Left ventricle myocardium inferior (tissue), 1 donor: Measurements from ENCODE around the gene SLC9A8. TPM values are rescaled to one million over a fixed set of nuclear protein-coding genes. Genes with fewer than 3 reads are reported as not detected.
"Not testable (repeated sequence)": the region's sequence is repeated elsewhere in the genome, so short reads cannot be mapped to it uniquely, and the experiment has no call there.

Source experiments
- DNase-seq: peaks from one replicate; pipeline ENCODE4 v3.0.0-alpha.2; 2020
- H3K27ac ChIP-seq: fragments of 200-600 bp; replicated peaks from 2 replicates; pipeline ENCODE4 v1.8.0; 2021
- H3K27me3 ChIP-seq: fragments of 200-600 bp; 2 replicates; pipeline ENCODE4 v1.8.0; 2021; ENCODE audit warnings: low read depth
- H3K36me3 ChIP-seq: fragments of 200-600 bp; 2 replicates; pipeline ENCODE4 v1.8.0; 2021
- H3K4me1 ChIP-seq: fragments of 200-600 bp; 2 replicates; pipeline ENCODE4 v1.8.0; 2021
- H3K4me3 ChIP-seq: fragments of 200-600 bp; 2 replicates; pipeline ENCODE4 v1.8.0; 2021; ENCODE audit warnings: mild to moderate bottlenecking, moderate library complexity
- H3K9me3 ChIP-seq: fragments of 200-600 bp; replicated peaks from 2 replicates; pipeline ENCODE4 v1.8.0; 2021
- CTCF ChIP-seq: fragments of 200-600 bp; IDR thresholded peaks from 2 replicates; pipeline ENCODE4 v1.8.0; 2021; ENCODE audit warnings: antibody characterized with exemption, mild to moderate bottlenecking, borderline replicate concordance
- intact Hi-C: fragments of 100-400 bp; cut with micrococcal nuclease; formaldehyde crosslinking; loops from one replicate; pipeline ENCODE4 v1.11.0; 2022
- total RNA-seq: library from RNA; stranded (reverse); fragmentation: NEBNext Ultra II Directional; extraction: Animal tissue kit (Norgen Biotek cat#: 25700); gene quantifications from one replicate; pipeline ENCODE4 v1.2.1, GENCODE V29; 2021
- donor health status: DM: no; HTN: yes; CAD: no; lungs with severe emphysema.

The SLC9A8 gene
- total RNA-seq, 1 donor from 2014 or later = 4.6 TPM

- H3K4me3 ChIP-seq = peak overlapping the region; percentile 50
- peak overlapping the region; percentile 78 for H3K27ac ChIP-seq
- peaks cover 54% of the 10 kb centered on the region for H3K4me1 ChIP-seq
- no peak for DNase-seq
- no peaks in the 10 kb centered on the region for H3K36me3 ChIP-seq
- intact Hi-C loops = no loop called here
- no peaks in the 10 kb centered on the region for H3K9me3 ChIP-seq
- H3K27me3 ChIP-seq = no peaks in the 10 kb centered on the region
- TF ChIP-seq CTCF = no peak
Observed at GRCh38 chr20:49894073-49894470, 81.4 kb downstream of the SLC9A8 start.

GRCh38 chr20:49895474-49896093 is 83.0 kb downstream of the SLC9A8 start:
- H3K27me3 ChIP-seq, intact Hi-C loops, H3K9me3 ChIP-seq, H3K4me3 ChIP-seq, H3K27ac ChIP-seq, DNase-seq, H3K36me3 ChIP-seq: not testable (repeated sequence)
- peaks cover 47% of the 10 kb centered on the region for H3K4me1 ChIP-seq

- Histone ChIP-seq H3K27ac (no peak overlapping the region), H3K36me3 (no peaks in the 10 kb centered on the region), H3K4me1 (peaks cover 43% of the 10 kb centered on the region), H3K4me3 (no peak overlapping the region), H3K27me3 (no peaks in the 10 kb centered on the region), H3K9me3 (no peaks in the 10 kb centered on the region)
- no peak for DNase-seq
- no peak for TF ChIP-seq CTCF
- intact Hi-C loops = no loop called here
Observed at GRCh38 chr20:49896204-49896603, 83.6 kb downstream of the SLC9A8 start.

- Histone ChIP-seq H3K4me1 (peaks cover 16% of the 10 kb centered on the region), H3K4me3 (no peak overlapping the region), H3K9me3 (no peaks in the 10 kb centered on the region), H3K27ac (no peak overlapping the region), H3K36me3 (peaks cover 9% of the 10 kb centered on the region), H3K27me3 (no peaks in the 10 kb centered on the region)
- DNase-seq = no peak
- TF ChIP-seq CTCF = no peak
- intact Hi-C loops = no loop called here
Observed at GRCh38 chr20:49899541-49900383, 87.1 kb downstream of the SLC9A8 start.

- no peak for TF ChIP-seq CTCF
- H3K4me3 ChIP-seq = no peak overlapping the region
- peaks cover 20% of the 10 kb centered on the region for H3K4me1 ChIP-seq
- no peak overlapping the region for H3K27ac ChIP-seq
- H3K36me3 ChIP-seq = peaks cover 27% of the 10 kb centered on the region
- H3K27me3 ChIP-seq = no peaks in the 10 kb centered on the region
- intact Hi-C loops = no loop called here
- no peaks in the 10 kb centered on the region for H3K9me3 ChIP-seq
- DNase-seq = no peak
Observed at GRCh38 chr20:49901588-49901987, 89.0 kb downstream of the SLC9A8 start.
